NCI-H1417 treated with DMSO at 0.1 percent for 48 hours (cell line): ENCODE measurements around the gene NME3.
"Not testable (repeated sequence)": the region's sequence is repeated elsewhere in the genome, so short reads cannot be mapped to it uniquely, and the experiment has no call there.

Experiments used
- DNase-seq: peaks from one replicate; lab custom pipeline; 2025; lab: John Stamatoyannopoulos, UW

The NME3 gene

GRCh38 chr16:1771188-1771863 lies at the start of gene NME3:
TSS of gene NME3 (minus strand) at chr16:1771543. CDS start at chr16:1771534, 9 bp downstream.
- no peak for DNase-seq

- DNase-seq: no peak
These were observed 49.6 kb upstream of the NME3 start for GRCh38 chr16:1820946-1821290.

DNA sequence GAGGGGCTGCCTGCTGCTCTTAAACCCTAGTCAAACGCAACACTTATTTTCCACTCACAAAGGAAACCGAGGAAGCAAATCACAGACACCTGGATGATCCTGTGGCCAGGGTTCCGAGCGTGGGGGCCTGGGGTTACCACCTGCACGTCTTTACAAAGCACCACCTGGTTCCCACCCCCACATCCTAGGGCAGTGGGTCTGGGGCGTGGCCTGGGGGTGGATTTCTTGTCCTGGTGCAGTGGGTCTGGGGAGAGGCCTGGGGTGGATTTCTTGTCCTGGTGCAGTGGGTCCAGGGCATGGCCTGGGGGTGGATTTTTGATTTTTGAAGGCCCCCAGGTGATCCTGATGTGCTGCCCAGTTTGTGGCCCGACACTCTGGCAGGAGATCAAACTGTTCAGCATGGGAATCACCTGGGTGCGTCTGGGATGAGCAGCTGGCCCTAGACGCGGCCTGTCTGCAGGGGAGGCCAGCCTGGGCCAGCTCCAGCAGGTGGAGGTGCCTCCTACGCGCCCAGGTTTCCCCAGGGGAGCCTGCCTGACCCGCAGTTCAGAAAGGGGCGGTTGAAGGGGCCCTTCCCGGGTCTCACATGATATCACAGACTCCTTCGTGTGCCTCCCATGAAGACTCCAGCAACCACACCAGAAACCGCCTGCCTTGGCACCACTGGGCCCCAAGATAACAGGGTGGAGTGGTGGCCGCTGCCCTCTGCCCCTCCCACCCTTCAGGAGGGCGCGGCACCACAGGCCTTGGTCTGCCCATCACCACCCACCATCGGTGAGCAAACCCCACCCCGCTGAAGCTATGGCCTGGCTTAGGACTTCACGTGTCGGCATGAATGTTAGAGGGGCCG lies 49.0 kb upstream of the NME3 start:
- DNase-seq: no peak

DNA sequence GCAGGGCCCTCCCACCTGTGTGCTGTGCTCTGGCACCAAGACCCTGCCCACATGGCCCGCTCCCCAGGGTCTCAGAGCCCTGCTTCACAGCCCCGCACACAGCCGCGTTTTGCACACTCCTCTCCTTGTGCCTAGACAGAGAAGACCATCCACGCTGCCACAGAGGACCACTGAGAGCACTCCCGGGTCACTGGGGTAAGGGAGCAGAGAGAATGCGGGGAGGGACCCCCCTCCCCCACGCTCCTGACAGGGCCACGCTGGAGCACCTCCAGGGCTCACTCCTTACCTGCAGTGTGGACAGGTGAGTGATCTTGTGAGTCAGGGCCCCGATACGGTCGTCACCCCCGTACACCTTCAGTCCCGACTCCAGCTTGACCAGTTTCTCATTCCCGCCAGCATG lies 48.3 kb upstream of the NME3 start:
- DNase-seq: no peak

DNA sequence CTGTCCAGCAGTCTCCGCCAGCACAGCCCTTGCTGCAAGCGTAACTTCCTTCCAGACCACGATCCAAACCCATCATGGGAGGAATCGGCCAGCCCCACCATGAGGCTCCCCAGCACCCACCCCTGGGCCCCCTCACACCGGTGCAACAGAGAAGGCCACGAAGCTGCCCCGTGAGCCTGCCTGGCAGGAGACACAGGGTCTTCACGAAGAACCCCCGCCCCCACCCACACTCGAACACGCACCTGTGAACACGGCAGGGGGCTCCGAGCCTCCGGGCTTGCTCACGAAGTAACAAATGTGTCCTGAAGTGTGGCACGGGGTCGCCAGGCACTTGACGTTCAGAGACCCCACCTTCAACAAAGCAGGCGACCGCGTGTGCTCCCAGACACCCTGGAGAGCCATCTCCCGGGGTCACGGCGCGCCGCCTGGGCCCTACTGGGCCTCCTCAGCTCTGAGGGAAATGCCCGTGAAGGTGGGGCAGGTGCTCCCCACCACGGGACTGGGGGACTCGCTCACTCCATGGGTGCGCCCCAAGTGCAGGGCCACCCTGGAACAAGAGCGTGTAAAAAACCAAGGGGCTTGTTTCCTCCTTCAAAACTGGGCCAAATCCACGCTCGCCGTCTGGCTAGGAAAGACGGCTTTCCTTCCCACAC lies 47.7 kb upstream of the NME3 start:
- no peak for DNase-seq

- no peak for DNase-seq
These were observed 47.0 kb upstream of the NME3 start for GRCh38 chr16:1818204-1818872.

- no peak for DNase-seq
These were observed 46.4 kb upstream of the NME3 start for GRCh38 chr16:1817716-1818115.

- no peak for DNase-seq
These were observed 45.9 kb upstream of the NME3 start for GRCh38 chr16:1817276-1817589.

- DNase-seq: no peak
These were observed 45.3 kb upstream of the NME3 start for GRCh38 chr16:1816396-1817275.

GRCh38 chr16:1815461-1815860 lies 44.1 kb upstream of the NME3 start:
- no peak for DNase-seq

DNA sequence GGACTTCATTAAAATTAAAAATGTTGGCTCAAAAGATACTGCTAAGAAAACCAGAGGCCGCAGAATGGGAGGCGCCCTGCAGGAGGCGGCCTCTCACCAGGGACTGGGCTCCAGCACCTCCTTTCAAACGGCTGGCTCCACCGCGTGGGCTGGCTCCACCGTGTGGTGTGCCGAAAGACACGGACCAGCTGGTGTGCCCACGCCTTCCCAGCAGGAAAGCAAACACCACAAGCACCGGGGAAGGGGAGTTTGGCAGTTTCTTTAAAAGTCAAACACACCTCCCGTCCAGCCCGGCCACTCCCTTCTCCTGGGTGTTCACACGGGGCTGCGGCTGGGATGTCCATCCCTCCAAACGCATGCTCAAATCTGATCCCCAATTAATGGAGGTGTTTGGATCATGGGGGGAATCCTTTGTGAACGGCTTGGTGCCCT lies 41.4 kb upstream of the NME3 start:
- peak; percentile 17 for DNase-seq

DNA sequence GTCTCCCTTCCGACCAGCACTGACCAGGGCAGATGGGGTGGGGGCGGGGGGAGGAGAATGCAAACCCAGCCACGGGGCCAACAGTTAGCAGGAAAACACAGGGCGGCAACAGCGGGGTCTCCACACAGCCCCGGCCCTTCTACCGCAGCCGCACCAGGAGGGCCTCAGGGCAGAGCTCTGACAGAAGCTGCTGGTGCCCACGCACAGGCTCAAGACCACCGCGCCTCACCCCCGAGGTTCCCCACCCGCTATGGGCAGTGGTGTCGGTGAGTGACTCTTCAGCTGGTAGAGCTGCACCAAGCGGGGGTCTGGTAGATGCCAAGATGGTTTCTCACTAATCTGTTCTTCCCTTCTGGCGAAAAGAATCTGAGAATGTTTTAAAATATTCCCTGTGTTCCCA lies 39.2 kb upstream of the NME3 start:
- no peak for DNase-seq

DNA sequence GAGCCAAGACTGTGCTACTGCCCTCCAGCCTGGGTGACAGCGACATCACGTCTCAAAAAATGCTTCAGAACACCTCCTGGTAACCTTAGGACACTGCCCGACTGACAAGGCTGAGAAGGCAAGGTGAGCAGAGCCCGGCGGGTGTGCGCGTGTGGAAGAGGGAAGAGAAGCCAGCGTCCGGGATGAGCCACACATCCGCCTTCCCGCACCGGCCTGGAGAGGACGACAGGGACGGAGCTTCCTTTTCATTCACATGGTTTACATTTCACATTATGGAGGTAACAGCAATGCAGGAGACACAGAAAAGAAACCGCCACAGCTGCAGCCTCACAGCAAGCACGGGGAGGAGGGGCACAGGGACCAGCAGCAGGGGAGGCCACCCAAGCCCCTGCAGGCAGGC lies 38.8 kb upstream of the NME3 start:
- DNase-seq: no peak

- DNase-seq: no peak
These were observed 38.0 kb upstream of the NME3 start for GRCh38 chr16:1809281-1809801.

GRCh38 chr16:1808691-1809090 lies 37.3 kb upstream of the NME3 start:
- DNase-seq: no peak

DNA sequence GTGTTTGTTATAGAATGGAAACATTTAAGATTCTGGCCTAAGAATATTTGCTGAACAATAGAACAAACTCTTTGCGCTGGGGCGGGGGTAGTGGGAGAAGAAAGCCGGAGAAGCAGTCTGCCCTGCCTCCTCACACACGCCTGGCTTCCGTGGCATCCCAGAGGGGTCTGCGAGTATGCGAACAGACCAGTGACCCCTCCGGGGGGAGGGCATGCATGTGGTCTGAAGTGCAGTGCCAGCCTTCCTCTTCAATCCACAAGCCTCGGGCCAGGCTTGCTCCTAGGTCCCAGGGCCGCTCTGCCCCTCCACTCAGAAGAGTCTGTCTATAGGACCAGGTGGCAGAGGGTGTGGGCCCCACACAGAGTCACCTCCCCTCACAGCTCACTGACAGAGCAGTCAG lies 36.3 kb upstream of the NME3 start:
- no peak for DNase-seq

GRCh38 chr16:1800701-1801100 lies 29.4 kb upstream of the NME3 start:
- DNase-seq: no peak

- not testable (repeated sequence) for DNase-seq
These were observed 27.9 kb upstream of the NME3 start for GRCh38 chr16:1799263-1799662.

- DNase-seq: no peak
These were observed 23.7 kb upstream of the NME3 start for GRCh38 chr16:1794908-1795666.

DNA sequence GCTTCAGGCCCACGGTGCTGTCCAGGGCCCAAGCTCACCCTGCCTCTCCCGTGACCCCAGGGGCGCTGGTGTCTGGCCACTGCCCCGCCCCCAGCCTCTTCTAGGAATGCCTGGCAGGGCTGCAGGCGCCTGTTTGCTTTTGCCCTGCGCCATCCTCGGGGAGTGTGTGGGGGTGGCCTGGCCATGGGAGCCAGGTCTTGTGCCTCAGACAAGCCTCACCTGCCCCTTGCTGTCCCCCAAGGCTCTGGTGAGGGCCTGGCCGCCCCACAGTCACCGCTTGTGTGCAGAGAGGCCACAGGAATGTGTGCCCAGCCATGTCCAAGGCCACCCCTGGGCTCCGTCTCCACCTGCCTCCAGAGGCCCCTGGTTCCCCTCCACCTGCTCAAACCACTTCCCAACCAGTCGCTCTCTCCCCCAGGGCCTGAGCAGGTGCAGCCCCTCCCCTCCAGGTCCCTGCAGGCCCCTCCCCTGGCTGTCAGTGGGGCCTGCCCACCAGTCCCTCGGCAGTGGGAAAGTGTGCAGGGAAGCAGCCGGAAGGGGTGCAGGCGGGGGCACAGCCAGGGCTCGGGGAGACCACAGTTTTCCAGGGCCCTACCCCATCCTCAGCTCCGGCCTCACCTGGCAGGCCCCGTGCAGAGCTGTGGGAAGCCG lies 23.0 kb upstream of the NME3 start:
- DNase-seq: no peak
